Activated naive CD8-positive, alpha-beta T cell treated with anti-CD3 and anti-CD28 coated beads, Interleukin-2, amount 10 ng/mL, durations not matched to agents 7 days and 5 days (primary cell): ENCODE data around the gene KCNH5. TPM values are rescaled to one million over a fixed set of nuclear protein-coding genes. Genes with fewer than 3 reads are reported as not detected.

ENCODE experiments used
- ATAC-seq: fragments of 150-1000 bp; cut with Tn5 transposase; one replicate; pipeline ENCODE4 v1.10.0; 2021; ENCODE audit warnings: low read depth, moderate library complexity
- POLR2A ChIA-PET: fragments of 350-600 bp; sonication (Branson Sonifier 250); formaldehyde crosslinking; loops from one replicate; lab custom pipeline; 2021; ENCODE audit warnings: antibody characterized with exemption; lab: Charles Lee
- DNase-seq: peaks from one replicate; pipeline ENCODE4 v3.0.0; 2021
- H3K27ac Mint-ChIP-seq: one replicate; pipeline ENCODE4 v1.8.0; 2022; ENCODE audit warnings: mild to moderate bottlenecking, mixed read lengths
- H3K27me3 Mint-ChIP-seq: one replicate; pipeline ENCODE4 v1.8.0; 2022; ENCODE audit warnings: mild to moderate bottlenecking, moderate library complexity, mixed read lengths
- H3K36me3 Mint-ChIP-seq: one replicate; pipeline ENCODE4 v1.8.0; 2021; ENCODE audit warnings: mild to moderate bottlenecking, mixed read lengths
- H3K4me1 Mint-ChIP-seq: one replicate; pipeline ENCODE4 v1.8.0; 2021; ENCODE audit warnings: mixed read lengths
- H3K4me3 Mint-ChIP-seq: one replicate; pipeline ENCODE4 v1.8.0; 2022; ENCODE audit warnings: mild to moderate bottlenecking, moderate library complexity, mixed read lengths
- H3K9me3 Mint-ChIP-seq: one replicate; pipeline ENCODE4 v1.8.0; 2021; ENCODE audit warnings: mixed read lengths
- total RNA-seq, 2 experiments: library from RNA; stranded (reverse); gene quantifications; one replicate each; pipeline ENCODE4 v1.2.3, GENCODE V29; 2021

KCNH5 gene, protein sequence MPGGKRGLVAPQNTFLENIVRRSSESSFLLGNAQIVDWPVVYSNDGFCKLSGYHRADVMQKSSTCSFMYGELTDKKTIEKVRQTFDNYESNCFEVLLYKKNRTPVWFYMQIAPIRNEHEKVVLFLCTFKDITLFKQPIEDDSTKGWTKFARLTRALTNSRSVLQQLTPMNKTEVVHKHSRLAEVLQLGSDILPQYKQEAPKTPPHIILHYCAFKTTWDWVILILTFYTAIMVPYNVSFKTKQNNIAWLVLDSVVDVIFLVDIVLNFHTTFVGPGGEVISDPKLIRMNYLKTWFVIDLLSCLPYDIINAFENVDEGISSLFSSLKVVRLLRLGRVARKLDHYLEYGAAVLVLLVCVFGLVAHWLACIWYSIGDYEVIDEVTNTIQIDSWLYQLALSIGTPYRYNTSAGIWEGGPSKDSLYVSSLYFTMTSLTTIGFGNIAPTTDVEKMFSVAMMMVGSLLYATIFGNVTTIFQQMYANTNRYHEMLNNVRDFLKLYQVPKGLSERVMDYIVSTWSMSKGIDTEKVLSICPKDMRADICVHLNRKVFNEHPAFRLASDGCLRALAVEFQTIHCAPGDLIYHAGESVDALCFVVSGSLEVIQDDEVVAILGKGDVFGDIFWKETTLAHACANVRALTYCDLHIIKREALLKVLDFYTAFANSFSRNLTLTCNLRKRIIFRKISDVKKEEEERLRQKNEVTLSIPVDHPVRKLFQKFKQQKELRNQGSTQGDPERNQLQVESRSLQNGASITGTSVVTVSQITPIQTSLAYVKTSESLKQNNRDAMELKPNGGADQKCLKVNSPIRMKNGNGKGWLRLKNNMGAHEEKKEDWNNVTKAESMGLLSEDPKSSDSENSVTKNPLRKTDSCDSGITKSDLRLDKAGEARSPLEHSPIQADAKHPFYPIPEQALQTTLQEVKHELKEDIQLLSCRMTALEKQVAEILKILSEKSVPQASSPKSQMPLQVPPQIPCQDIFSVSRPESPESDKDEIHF
- not detected for total RNA-seq

DNA sequence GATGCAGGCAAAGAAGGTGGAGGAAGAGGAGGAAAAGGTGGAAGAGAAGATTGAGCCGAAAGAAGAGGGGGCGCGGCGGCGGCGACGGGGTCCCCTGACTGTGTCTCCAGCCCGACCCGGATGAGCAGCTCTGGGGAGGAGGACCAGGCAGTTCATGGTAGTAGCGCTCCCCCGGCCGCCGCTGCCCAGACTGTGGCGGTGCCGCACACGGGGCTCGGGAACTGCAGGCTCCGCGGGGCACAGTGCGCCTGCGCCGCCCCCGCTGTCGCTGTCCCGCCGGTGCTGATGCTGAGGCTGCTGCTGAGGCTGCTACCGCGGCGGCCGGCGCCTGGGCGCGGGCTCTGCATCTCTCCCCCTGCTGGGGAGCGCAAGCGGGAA, at the start of gene KCNH5:
TSS of gene KCNH5 (minus strand) at position 225 of the 378 bp plus-strand sequence. CDS start 272 bp downstream, outside the sequence.
- DNase-seq (peak; percentile 32), ATAC-seq (peak; percentile 63)
- H3K9me3 Mint-ChIP-seq = no peaks in the 10 kb centered on the region
- H3K4me1 Mint-ChIP-seq = no peaks in the 10 kb centered on the region
- H3K27ac Mint-ChIP-seq = no peak within 1 kb of the TSS
- no peaks in the 10 kb centered on the region for H3K36me3 Mint-ChIP-seq
- H3K27me3 Mint-ChIP-seq = peaks cover 43% of the 10 kb centered on the region
- H3K4me3 Mint-ChIP-seq = no peak within 1 kb of the TSS
- POLR2A ChIA-PET = no interaction called here

DNA sequence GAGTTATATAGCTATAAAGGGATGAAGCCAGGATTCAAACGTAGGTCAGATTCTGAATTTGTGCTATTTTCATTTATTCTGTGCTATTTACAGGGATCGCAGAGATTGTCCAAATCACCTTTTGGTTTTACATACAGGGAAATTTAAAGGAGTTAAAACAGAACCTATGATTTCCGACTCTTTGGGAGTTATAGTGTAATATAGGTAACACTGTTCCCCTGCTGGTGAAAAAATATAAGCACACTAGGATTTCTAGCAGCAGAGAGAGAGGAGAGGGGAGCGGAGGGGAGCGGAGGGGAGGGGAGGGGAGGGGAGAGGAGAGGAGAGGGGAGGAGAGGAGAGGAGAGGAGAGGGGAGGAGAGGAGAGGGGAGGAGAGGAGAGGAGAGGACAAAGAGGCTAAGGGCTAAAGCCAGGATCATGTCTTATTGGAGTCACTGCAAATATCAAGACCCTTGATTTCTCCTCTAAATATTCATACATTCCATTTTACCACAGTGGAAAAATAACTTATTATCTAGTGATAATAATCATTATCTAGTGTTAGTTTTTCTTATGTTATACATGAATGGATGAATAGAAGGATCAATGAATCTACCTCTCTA, 46.2 kb upstream of the KCNH5 start:
- no peaks in the 10 kb centered on the region for H3K4me1 Mint-ChIP-seq
- POLR2A ChIA-PET = no interaction called here
- no peaks in the 10 kb centered on the region for H3K9me3 Mint-ChIP-seq

DNA sequence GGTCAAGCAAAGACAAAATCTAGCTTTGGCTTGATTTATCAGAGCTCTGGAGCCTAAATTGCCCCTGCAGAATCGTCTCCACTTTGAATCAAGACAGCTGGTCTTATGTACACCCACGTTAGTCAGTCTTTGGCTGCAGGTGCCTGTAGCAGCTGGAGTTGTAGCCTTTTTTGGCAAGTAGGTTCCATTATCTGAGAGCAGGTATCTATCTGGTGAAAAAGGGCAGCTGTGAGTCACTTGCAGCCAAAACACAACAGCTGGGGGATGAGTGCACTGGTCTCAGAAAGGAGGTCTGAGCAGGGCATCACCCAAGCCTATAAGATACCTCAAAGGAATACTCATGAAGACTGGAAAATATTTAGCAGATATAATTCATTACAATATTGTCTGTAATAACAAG, 43.6 kb upstream of the KCNH5 start:
- no peaks in the 10 kb centered on the region for H3K27me3 Mint-ChIP-seq
- H3K4me3 Mint-ChIP-seq = no peak overlapping the region
- H3K9me3 Mint-ChIP-seq = peaks cover 1% of the 10 kb centered on the region
- ATAC-seq (no peak), DNase-seq (no peak)
- H3K27ac Mint-ChIP-seq = no peak overlapping the region
- POLR2A ChIA-PET = no interaction called here
- H3K4me1 Mint-ChIP-seq = no peaks in the 10 kb centered on the region
- H3K36me3 Mint-ChIP-seq = no peaks in the 10 kb centered on the region

More for the DNA sequence above, 46.2 kb upstream of the KCNH5 start:
- no peak overlapping the region for H3K27ac Mint-ChIP-seq
- no peaks in the 10 kb centered on the region for H3K27me3 Mint-ChIP-seq
- DNase-seq = no peak
- H3K36me3 Mint-ChIP-seq = no peaks in the 10 kb centered on the region
- ATAC-seq = no peak
- H3K4me3 Mint-ChIP-seq = no peak overlapping the region

DNA sequence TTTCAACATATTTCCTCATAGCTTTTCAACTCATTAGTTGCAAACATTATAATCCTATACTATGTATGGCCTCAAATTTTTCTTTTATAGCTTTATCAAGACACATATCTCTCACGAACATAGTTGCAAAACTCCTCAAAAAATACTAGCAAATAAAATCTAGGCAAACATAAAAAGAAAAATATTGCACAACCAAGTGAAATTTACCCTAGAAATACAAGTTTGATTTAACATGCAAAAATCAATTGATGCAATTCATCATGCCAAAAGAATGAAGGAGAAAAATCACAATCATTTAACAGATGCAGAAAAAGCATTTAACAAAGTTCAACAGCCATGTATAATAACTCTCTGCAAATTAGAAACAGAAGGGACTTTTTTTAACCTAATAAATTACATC, 33.3 kb upstream of the KCNH5 start:
- no peaks in the 10 kb centered on the region for H3K36me3 Mint-ChIP-seq
- POLR2A ChIA-PET = no interaction called here
- H3K9me3 Mint-ChIP-seq = no peaks in the 10 kb centered on the region
- ATAC-seq = no peak
- no peak overlapping the region for H3K27ac Mint-ChIP-seq
- H3K4me3 Mint-ChIP-seq = no peak overlapping the region
- H3K27me3 Mint-ChIP-seq = no peaks in the 10 kb centered on the region
- no peak for DNase-seq
- no peaks in the 10 kb centered on the region for H3K4me1 Mint-ChIP-seq

DNA sequence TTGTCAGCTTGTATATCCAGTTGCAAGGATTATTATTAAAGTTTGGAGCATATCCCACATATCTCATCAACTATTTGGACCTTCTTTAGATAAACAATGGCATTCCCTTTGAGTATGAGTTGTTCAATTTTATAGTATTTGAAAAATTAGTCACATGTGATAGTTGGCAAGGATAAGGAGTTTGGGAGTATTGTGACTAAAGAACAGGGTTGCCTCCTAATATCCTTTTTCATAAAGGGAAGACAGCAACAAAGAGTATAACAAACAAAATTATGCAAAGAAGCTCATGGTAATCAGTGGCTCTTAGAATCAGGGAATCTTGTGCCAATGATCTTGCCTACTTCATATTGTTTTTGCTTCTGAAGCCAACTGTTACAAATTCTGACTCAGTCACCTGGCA, 31.2 kb upstream of the KCNH5 start:
- Mint-ChIP-seq H3K4me3 (no peak overlapping the region), H3K9me3 (no peaks in the 10 kb centered on the region), H3K4me1 (no peaks in the 10 kb centered on the region), H3K27me3 (no peaks in the 10 kb centered on the region), H3K36me3 (no peaks in the 10 kb centered on the region), H3K27ac (no peak overlapping the region)
- no peak for DNase-seq
- POLR2A ChIA-PET = no interaction called here
- ATAC-seq = no peak

DNA sequence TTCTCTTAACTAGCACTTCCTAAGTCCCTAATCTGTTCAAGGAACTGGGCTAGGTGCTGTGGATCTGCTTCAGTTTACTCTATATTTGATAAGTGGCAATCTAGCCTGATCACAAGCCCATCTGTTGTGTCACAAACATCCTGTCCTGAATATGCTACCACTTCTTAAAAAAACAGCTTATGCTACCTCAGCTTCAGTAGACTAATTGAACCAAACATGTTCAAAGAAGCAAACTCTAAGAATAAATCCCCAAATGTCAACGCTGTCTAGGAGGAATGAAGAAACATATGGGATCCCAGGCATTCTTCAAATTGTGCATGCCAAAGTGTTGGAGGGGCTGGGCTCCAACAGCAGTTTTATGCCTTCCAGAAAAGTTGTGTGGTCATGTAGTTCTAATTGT, 10.4 kb upstream of the KCNH5 start:
- no peak overlapping the region for H3K4me3 Mint-ChIP-seq
- peaks cover 2% of the 10 kb centered on the region for H3K27me3 Mint-ChIP-seq
- DNase-seq (no peak), ATAC-seq (no peak)
- no peaks in the 10 kb centered on the region for H3K4me1 Mint-ChIP-seq
- POLR2A ChIA-PET = no interaction called here
- H3K27ac Mint-ChIP-seq = no peak overlapping the region
- no peaks in the 10 kb centered on the region for H3K36me3 Mint-ChIP-seq
- no peaks in the 10 kb centered on the region for H3K9me3 Mint-ChIP-seq

DNA sequence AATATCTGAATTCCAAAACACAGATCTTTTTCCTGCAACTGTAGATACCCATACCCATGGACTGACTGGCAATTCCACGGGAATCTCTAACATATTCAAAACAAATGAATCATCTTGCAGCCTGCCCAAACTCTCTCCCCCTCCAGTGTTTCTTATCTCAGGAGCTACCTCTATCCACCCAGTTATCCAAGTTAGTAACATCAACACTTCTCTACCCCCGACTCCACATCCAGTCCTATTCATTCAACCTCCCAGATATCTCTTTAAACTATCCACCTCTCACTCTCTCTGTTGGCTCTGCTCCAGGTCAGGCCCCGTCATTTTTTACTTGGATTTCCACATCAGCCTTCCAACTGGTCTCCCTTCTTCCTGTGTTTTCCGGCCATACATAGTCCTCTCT, 6.7 kb upstream of the KCNH5 start:
- no peak overlapping the region for H3K27ac Mint-ChIP-seq
- H3K36me3 Mint-ChIP-seq = no peaks in the 10 kb centered on the region
- H3K27me3 Mint-ChIP-seq = peaks cover 16% of the 10 kb centered on the region
- no peak overlapping the region for H3K4me3 Mint-ChIP-seq
- no peak for DNase-seq
- no peaks in the 10 kb centered on the region for H3K4me1 Mint-ChIP-seq
- POLR2A ChIA-PET = no interaction called here
- no peak for ATAC-seq
- H3K9me3 Mint-ChIP-seq = no peaks in the 10 kb centered on the region

DNA sequence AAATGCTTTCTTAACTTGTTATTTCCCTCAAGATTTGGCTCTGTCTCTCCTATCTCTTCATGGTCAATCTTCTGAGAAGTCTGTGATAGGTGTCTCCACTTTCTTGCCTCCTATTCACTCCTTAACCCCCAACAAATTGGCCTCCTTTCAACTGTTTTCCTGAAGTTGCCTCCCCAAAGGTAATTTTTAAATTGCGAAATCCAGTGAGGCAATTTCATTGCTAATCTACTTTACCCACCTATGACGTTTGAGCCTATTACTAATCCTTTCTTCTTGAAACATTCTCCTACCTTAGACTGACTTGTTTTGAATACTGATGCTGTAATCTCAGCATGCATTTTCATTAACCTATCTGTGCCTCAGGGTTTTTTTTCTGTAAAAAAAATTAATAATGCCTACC, 6.0 kb upstream of the KCNH5 start:
- Mint-ChIP-seq H3K27me3 (peaks cover 21% of the 10 kb centered on the region), H3K4me1 (no peaks in the 10 kb centered on the region), H3K9me3 (no peaks in the 10 kb centered on the region), H3K27ac (no peak overlapping the region), H3K4me3 (no peak overlapping the region), H3K36me3 (no peaks in the 10 kb centered on the region)
- POLR2A ChIA-PET = no interaction called here
- DNase-seq (no peak), ATAC-seq (no peak)

DNA sequence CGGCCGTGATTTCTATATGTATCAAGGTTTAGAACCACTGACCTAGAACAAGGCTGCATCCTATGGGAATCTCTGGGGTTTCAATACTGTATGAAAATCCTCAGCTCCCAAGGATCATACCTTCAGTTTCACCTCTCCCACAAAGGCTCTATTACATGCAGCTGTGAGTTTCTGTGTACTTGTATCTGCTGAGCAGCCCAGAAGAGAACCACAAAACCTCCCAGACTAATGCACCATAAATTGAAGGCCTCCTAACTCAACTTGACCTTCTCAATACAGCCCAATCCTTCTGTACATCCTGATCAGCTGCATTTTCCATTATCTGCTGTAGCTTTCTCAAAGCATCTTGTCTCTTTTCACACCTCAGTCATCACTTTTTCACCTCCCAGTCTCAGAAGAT, 5.4 kb upstream of the KCNH5 start:
- H3K27ac Mint-ChIP-seq = no peak overlapping the region
- no peak for ATAC-seq
- H3K27me3 Mint-ChIP-seq = peaks cover 24% of the 10 kb centered on the region
- no peak for DNase-seq
- POLR2A ChIA-PET = no interaction called here
- H3K4me1 Mint-ChIP-seq = no peaks in the 10 kb centered on the region
- no peak overlapping the region for H3K4me3 Mint-ChIP-seq
- no peaks in the 10 kb centered on the region for H3K36me3 Mint-ChIP-seq
- no peaks in the 10 kb centered on the region for H3K9me3 Mint-ChIP-seq

DNA sequence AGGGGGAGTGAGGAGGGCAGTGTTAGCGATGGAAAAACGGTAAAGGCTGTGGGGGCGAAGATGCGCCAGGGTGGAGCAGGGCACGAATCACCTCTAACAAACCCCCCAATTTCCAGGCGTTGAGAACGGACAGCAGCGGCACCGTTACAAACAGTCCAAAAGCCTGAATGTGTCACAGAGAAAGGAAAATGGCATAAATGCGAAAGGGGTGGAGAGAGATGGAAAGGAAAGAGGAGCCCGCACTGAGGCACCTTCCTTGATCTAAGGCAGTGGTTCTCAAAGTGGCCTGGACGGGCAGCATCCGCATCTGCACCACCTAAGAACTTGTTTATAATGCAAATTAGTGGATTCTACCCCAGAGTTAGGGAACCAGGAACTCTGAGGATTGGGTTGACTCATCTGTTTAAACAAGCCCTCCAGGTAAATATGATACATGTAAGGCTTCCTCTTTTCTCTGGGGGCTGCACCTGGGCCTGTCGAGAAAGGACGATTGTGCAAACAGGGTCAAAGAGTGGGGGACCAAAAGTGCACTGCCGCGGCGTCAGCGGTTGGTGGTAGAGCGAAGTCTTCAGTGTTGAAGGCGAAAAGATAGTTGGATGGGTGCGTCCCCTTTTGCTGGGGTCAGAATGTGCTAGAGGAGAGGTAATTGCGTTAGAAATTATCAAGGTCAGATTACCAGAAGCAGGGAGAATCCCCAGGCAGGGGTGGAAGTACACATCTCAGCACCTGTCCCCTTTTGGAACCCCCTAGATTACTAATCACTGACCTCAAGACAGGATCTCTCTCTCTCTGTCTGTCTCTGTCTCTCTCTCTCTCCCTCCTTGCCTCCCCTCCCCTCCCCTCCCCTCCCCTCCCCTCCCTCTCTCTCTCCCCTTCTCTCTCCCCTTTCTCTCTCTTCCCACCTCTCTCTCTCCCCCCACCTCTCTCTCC, 1.3 kb upstream of the KCNH5 start:
- no peaks in the 10 kb centered on the region for H3K9me3 Mint-ChIP-seq
- no peaks in the 10 kb centered on the region for H3K36me3 Mint-ChIP-seq
- H3K4me1 Mint-ChIP-seq = no peaks in the 10 kb centered on the region
- POLR2A ChIA-PET = no interaction called here
- DNase-seq (no peak), ATAC-seq (no peak)
- H3K27me3 Mint-ChIP-seq = peaks cover 43% of the 10 kb centered on the region
- no peak overlapping the region for H3K27ac Mint-ChIP-seq
- no peak overlapping the region for H3K4me3 Mint-ChIP-seq

DNA sequence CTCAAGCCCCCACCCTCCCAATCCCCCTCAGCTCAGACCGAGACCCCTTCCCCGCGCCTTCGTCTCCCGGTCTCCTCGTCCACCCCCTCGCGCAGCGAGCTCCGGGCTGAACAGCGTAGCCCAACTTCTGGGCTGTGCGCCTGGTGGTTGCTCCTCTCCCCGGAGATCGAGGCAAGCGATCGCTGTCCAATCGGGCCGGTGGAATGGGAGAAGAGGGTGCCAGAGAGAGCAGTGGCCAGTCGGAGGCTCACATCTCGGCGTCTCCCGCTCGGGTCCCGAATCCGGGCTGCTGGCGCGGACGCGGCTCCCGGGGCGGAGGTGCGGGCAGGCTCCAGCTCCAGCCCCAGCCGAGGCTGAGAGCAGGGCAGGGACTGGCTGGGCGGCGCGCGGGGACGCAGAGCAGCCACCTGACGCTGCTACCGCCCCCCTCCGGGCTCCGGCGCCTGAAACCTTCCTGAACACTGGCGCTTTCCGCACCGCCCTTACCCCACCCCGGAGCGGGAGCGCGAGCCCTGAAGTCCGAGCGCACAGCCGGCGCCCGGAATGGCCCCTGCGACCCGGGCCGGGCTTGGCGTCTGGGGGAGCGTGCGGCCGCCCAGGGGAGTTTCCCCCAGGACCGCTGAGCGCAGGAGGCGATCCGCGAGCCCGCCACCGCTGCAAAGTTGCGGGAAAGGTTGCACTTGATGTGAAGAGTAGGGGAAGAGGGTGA, 508 bp upstream of the KCNH5 start:
- ATAC-seq (no peak), DNase-seq (peak; percentile 26)
- Mint-ChIP-seq H3K4me3 (no peak overlapping the region), H3K27me3 (peaks cover 43% of the 10 kb centered on the region), H3K9me3 (no peaks in the 10 kb centered on the region), H3K36me3 (no peaks in the 10 kb centered on the region), H3K4me1 (no peaks in the 10 kb centered on the region), H3K27ac (no peak overlapping the region)
- POLR2A ChIA-PET = no interaction called here

DNA sequence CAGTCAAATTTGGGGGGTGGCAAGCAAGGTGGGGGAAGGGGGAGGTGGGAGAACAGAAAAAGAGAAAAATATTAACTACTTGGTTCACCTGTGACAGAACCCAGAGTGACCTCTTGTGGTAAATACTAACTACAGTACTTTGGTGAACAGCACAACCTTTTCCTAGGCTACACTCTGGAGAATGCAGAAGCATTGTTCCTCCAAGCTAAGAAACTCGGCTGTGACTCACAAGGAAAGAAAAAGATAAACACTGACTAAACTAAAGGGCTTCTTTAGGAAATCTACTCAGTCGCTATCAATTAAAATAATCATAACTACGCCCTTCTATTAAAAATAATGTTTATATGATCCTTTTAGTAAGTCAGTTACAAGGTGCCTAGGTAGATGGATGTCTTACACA, 5.4 kb downstream of the KCNH5 start:
- POLR2A ChIA-PET = no interaction called here
- H3K4me3 Mint-ChIP-seq = no peak overlapping the region
- DNase-seq (no peak), ATAC-seq (no peak)
- no peaks in the 10 kb centered on the region for H3K9me3 Mint-ChIP-seq
- H3K27ac Mint-ChIP-seq = no peak overlapping the region
- no peaks in the 10 kb centered on the region for H3K36me3 Mint-ChIP-seq
- peaks cover 14% of the 10 kb centered on the region for H3K27me3 Mint-ChIP-seq
- H3K4me1 Mint-ChIP-seq = no peaks in the 10 kb centered on the region
